GM12873 (cell line): ENCODE measurements around the gene ITFG1.

Experiments
- CTCF ChIP-seq: IDR thresholded peaks from 2 replicates; pipeline ENCODE4 v1.5.1; 2012; ENCODE audit warnings: low read depth, mild to moderate bottlenecking, moderate library complexity, low read length, control low read depth; ENCODE audit not compliant: insufficient read depth; ENCODE audit errors: missing control alignments

Gene ITFG1

DNA sequence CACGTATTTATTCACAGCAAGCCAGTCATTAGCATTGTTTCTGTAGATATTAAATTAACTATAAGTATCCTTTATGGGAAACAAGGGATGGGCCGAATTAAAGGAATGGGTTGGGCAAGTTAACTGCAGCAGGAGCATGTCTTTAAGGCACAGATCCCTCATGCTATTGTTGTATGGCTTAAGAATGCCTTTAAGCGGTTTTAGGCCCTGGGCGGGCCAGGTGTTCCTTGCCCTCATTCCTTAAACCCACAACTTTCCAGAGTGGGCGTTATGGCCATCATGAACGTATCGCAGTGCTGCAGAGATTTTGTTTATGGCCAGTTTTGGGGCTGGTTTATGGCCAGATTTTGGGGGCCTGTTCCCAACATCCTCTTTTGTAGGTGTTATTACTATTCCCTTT, 9.3 kb upstream of the ITFG1 start:
- TF ChIP-seq CTCF: no peak

DNA sequence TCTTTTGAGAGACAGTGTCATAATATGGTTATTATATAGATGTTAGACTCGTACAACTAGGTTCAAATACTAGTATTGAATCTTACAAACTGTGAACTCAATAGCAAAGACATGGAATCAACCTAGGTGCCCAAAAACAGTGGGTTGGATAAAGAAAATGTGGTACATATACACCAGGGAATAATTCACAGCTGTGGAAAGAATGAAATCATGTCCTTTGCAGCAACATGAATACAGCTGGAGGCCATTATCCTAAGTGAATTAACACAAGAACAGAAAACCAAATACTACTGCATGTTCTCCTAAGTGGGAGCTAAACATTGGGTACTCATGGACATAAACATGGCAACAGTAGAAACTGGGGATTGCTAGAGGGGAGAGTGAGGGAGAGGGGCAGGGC, 8.4 kb upstream of the ITFG1 start:
- TF ChIP-seq CTCF: no peak

DNA sequence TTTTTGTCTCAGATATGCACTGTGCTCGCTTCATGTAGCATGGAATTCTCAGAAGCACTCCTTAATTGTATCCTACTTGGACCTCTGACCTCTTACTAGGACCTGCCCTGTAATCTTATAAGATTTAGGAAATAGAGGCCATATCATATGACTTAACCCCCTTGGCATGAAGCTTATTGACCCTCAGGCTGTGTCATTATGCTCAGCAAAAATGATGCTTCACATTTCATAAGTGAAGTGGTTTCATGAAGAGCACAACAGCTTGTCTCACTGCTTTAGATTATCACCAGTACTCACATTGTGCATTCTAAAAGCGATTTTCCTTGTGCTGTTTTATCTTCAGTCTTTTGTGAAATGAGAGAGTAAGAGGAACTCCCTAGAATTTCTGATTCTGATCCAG, 6.6 kb upstream of the ITFG1 start:
- no peak for TF ChIP-seq CTCF

- no peak for TF ChIP-seq CTCF
Observed at GRCh38 chr16:47465919-47466630, 5.2 kb upstream of the ITFG1 start.

GRCh38 chr16:47463771-47464624, 3.1 kb upstream of the ITFG1 start:
- TF ChIP-seq CTCF: no peak

- peak; percentile 18 for TF ChIP-seq CTCF
Observed at GRCh38 chr16:47461598-47462266, 869 bp upstream of the ITFG1 start.

- no peak for TF ChIP-seq CTCF
Observed at GRCh38 chr16:47460359-47460710, 528 bp downstream of the ITFG1 start.
